Measurements from ENCODE around the gene ATP2B3.

GRCh38 chrX:153504445-153505016 is 12.9 kb upstream of the ATP2B3 start:
- TF ChIP-seq CTCF (IDR thresholded peaks at IDR 0.05) (no peak), POLR2A (IDR thresholded peaks at IDR 0.05) (no peak)

All from heart left ventricle (tissue), 13 donors.